ENCODE data around the gene C10orf71. TPM values are rescaled to one million over a fixed set of nuclear protein-coding genes. Genes with fewer than 3 reads are reported as not detected.

The C10orf71 gene
- total and polyA plus RNA-seq, 9 donors = 0.01 to 0.03 (median 0.03) TPM; not detected in 6

DNA sequence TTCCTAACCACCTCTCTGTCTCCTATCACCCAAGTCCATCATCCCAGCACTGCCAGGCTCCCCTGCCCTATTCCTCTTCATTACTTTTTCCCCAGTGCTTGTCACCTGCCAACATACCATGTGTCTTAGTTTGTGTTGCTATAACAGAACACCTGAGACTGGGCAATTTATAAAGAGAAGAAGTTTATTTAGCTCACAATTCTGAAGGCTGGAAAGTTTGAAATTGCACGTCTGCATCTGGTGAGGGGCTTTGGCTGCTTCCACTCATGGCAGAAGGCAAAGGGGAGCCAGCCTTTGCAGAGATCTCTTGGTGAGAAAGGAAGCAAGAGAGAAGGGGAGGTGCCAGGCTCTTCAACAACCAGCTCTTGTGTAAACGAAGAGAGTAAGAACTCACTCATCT, 49.6 kb downstream of the C10orf71 start:
- no peak for DNase-seq
- H3K4me3 ChIP-seq = no peak overlapping the region
- 54 to 56% (median 54%) methylated on average over 2 of the region's 2 CpGs for WGBS, 3 donors

DNA sequence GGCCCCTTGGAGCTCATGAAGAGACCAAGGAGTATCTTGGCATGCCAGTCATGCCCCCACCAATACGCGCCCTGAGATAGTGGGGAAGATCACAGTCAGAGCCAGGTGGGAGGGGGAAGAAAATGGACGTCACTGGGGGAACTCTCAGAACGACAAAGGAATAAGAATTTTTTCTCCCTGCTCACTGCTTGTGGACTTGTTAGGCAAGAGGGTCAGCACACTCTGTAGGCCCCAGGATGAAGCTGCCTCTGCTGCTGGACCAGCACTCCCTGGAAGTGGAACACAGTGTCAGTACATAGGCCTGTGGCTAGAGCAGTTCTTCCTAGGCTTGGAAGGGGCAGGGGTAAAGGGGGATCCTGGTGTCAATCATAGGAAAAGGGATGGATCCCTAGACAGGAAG, 50.4 kb downstream of the C10orf71 start:
- Histone ChIP-seq H3K27ac (no peak overlapping the region), H3K9me3 (peaks cover 0 to 4% of the 10 kb centered on the region in 2 donors), H3K4me1 (ENCODE audit: insufficient read depth) (no peaks in the 10 kb centered on the region), H3K36me3 (no peaks in the 10 kb centered on the region), H3K4me3 (no peak overlapping the region), H3K27me3 (no peaks in the 10 kb centered on the region)
- TF ChIP-seq, protein P1, sequence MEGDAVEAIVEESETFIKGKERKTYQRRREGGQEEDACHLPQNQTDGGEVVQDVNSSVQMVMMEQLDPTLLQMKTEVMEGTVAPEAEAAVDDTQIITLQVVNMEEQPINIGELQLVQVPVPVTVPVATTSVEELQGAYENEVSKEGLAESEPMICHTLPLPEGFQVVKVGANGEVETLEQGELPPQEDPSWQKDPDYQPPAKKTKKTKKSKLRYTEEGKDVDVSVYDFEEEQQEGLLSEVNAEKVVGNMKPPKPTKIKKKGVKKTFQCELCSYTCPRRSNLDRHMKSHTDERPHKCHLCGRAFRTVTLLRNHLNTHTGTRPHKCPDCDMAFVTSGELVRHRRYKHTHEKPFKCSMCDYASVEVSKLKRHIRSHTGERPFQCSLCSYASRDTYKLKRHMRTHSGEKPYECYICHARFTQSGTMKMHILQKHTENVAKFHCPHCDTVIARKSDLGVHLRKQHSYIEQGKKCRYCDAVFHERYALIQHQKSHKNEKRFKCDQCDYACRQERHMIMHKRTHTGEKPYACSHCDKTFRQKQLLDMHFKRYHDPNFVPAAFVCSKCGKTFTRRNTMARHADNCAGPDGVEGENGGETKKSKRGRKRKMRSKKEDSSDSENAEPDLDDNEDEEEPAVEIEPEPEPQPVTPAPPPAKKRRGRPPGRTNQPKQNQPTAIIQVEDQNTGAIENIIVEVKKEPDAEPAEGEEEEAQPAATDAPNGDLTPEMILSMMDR (IDR thresholded peaks at IDR 0.05) = no peak
- TF ChIP-seq POLR2A (IDR thresholded peaks at IDR 0.05) (no peak), EP300 (IDR thresholded peaks at IDR 0.05) (no peak)
- DNase-seq = no peak
- intact Hi-C loops (cut with DNase I) = no loop called here
- 85 to 94% (median 91%) methylated on average over 4 of the region's 4 CpGs for WGBS, 3 donors

More for the DNA sequence above, 49.6 kb downstream of the C10orf71 start:
- no peaks in the 10 kb centered on the region for H3K27me3 ChIP-seq
- TF ChIP-seq, protein P1 (IDR thresholded peaks at IDR 0.05) = no peak
- no peak for TF ChIP-seq POLR2A (IDR thresholded peaks at IDR 0.05)
- no peak for TF ChIP-seq EP300 (IDR thresholded peaks at IDR 0.05)
- intact Hi-C loops (cut with DNase I) = no loop called here
- no peaks in the 10 kb centered on the region for H3K4me1 ChIP-seq (ENCODE audit: insufficient read depth)
- no peaks in the 10 kb centered on the region for H3K36me3 ChIP-seq
- H3K9me3 ChIP-seq = peaks cover 0 to 4% of the 10 kb centered on the region in 2 donors
- H3K27ac ChIP-seq = no peak overlapping the region

DNA sequence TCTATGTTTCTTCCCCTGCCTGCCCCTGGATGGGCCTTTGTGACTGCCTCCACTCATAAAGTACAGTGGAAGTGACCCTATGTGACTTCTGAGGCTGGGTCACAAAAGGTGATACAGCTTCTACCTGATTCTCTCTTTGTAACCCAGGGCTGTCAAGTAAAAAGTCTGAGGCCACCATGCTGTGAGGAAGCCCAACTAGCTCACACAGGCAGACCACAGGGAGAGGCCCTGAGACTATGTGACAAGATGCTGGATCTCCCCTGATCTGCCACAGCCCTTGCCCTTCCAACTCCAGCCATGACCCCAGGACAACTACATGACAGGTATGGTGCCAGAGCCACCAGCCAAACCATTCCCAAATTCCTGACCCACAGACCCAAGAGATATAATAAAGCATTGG, 51.2 kb downstream of the C10orf71 start:
- Histone ChIP-seq H3K27ac (no peak overlapping the region), H3K9me3 (peaks cover 0 to 4% of the 10 kb centered on the region in 2 donors), H3K27me3 (no peaks in the 10 kb centered on the region), H3K36me3 (no peaks in the 10 kb centered on the region), H3K4me1 (ENCODE audit: insufficient read depth) (no peaks in the 10 kb centered on the region), H3K4me3 (no peak overlapping the region)
- TF ChIP-seq, protein P1 (IDR thresholded peaks at IDR 0.05) = no peak
- no peak for DNase-seq
- intact Hi-C loops (cut with DNase I) = no loop called here

DNA sequence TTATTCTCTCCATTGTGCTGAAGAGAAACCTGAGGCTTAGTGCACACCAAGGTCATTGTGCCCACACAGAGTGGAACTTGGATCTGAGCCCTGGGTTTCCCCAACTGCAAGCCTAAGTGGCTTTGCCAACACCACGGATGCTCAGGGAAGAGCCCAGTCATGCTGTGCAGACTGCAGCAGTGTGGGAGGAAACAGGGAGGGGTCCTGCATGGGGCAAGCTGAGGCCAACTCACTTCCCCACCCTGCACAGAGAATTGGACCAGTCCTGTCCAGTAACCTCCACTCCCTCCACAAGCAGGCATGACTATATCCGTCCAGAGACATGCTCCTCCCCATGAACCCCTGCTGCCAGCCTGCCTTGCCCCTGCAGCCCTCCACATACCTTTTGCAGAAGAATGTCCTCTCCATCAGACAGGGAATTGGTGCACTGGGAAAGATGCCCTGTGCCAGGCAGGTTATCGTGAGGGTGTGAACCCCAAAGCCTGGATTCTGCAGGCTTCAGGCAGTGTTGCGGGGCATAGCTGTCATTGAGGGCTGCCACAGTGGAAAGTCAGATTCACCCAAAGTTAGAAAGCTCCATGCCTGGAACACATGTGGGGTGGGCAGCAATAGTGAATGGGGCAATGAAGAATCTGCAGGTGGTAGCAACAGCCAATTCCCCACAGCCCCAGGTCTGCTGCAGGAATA, 52.0 kb downstream of the C10orf71 start:
- no peak for DNase-seq
- TF ChIP-seq, protein P1 (IDR thresholded peaks at IDR 0.05) = no peak
- TF ChIP-seq EP300 (IDR thresholded peaks at IDR 0.05) = no peak
- TF ChIP-seq POLR2A (IDR thresholded peaks at IDR 0.05) = no peak
- Histone ChIP-seq H3K4me1 (ENCODE audit: insufficient read depth) (no peaks in the 10 kb centered on the region), H3K27me3 (no peaks in the 10 kb centered on the region), H3K4me3 (no peak overlapping the region), H3K9me3 (peaks cover 0 to 4% of the 10 kb centered on the region in 2 donors), H3K36me3 (no peaks in the 10 kb centered on the region), H3K27ac (no peak overlapping the region)
- intact Hi-C loops (cut with DNase I) = no loop called here
- WGBS, 3 donors = 63 to 75% (median 72%) methylated on average over 4 of the region's 4 CpGs
